Lower leg skin (tissue), 3 donors: ENCODE data around the gene MSN.

Source experiments
- POLR2A ChIP-seq, 2 donors: fragments of 450-650 bp; IDR thresholded peaks; one replicate each; pipeline ENCODE4 v1.6.1; 2016 to 2017; ENCODE audit warnings: antibody characterized with exemption in 2 of 2, mild to moderate bottlenecking in 1 of 2, moderate library complexity in 1 of 2
- TF ChIP-seq, protein P1 (sequence below), 3 donors: fragments of 450-650 bp; IDR thresholded peaks; one replicate each; pipeline ENCODE4 v1.5.1; 2016; ENCODE audit warnings: antibody characterized with exemption in 3 of 3, mild to moderate bottlenecking in 3 of 3, moderate library complexity in 2 of 3

DNA sequence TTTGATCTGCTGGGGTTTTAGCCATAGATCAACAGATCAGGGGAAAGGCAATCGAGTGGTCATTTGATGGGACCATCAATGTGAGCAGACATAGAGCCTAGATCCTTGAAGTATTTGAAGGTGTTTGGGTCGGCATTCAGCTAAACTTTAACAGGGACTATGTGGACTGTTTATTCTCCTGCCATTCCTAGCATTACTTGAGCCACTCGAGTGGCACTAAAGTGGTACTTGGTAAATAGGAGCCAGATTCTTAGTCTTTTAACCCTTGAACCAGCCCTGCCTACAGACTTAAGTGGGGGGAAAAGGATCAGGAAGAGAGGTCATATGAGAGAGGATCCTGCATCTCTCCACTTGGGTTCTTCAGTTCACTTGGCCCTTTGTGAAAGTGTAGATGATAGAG, 3.8 kb downstream of the MSN start:
- TF ChIP-seq, protein P1, sequence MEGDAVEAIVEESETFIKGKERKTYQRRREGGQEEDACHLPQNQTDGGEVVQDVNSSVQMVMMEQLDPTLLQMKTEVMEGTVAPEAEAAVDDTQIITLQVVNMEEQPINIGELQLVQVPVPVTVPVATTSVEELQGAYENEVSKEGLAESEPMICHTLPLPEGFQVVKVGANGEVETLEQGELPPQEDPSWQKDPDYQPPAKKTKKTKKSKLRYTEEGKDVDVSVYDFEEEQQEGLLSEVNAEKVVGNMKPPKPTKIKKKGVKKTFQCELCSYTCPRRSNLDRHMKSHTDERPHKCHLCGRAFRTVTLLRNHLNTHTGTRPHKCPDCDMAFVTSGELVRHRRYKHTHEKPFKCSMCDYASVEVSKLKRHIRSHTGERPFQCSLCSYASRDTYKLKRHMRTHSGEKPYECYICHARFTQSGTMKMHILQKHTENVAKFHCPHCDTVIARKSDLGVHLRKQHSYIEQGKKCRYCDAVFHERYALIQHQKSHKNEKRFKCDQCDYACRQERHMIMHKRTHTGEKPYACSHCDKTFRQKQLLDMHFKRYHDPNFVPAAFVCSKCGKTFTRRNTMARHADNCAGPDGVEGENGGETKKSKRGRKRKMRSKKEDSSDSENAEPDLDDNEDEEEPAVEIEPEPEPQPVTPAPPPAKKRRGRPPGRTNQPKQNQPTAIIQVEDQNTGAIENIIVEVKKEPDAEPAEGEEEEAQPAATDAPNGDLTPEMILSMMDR (IDR thresholded peaks at IDR 0.05) = no peak
- TF ChIP-seq POLR2A (IDR thresholded peaks at IDR 0.05) = no peak
